Retinal pigment epithelial cell (primary cell): ENCODE results near the gene AK6.
A peak's percentile ranks its signal among the peaks of the same experiment; 100 is the strongest.

Experiments
- DNase-seq: peaks from one replicate; pipeline ENCODE4 v3.0.0-alpha.2; 2010; ENCODE audit warnings: low read depth
- H3K4me3 ChIP-seq: 2 replicates; pipeline ENCODE4 v1.5.1; 2011; ENCODE audit warnings: mild to moderate bottlenecking, low read length, control low read depth, moderate library complexity
- TF ChIP-seq, protein P1 (sequence below): conservative IDR thresholded peaks from 2 replicates; pipeline ENCODE4 v1.5.1; 2011; ENCODE audit warnings: low read depth, low read length, control low read depth, inconsistent platforms

Gene AK6

DNA sequence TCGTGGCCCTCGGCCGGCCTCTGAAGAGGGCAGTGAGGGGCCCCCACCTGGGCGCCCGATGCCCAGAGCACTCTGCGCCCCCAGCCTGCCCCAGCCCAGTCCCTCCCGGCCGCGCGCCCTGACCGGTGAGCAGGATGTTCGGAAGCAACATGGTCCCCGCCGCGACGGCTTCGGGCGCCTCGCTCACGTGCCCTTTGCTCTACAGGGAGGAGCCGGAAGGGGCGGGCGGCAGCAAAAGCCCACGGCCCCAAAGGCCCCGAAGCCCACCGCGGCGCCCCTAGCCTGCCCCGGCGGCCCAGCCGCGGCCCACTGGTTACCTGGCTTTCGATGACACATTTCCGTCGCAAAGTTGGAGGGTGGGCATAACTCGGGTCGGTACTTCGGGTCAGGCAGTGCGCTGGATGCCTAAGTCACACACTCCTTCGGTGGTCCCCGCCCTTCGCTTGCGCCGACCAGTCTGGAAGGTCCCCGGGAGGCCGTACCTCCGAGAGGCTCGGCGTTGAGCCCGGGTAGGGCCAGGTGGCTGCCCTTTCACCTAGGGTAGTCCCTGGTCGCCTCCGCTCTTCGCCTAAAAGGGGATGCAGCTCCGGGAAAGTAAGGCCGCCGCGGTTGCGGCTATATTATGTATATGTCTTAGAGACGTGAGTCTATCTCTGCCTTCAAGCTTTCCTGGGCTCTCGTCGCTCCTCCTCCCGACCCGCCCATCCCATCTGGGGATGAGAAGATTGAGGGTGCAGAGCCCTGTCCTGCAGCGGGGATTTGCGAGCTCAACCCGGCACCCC is at the start of gene AK6, which contains the start of the genes RAD17 and TAF9:
TSS of gene AK6 (minus strand) at position 181 of the 782 bp plus-strand sequence. CDS start at position 151, 30 bp downstream.
TSS of gene RAD17 (plus strand) at position 479 of the 782 bp plus-strand sequence. CDS start 2,391 bp downstream, outside the sequence.
TSS of gene TAF9 (minus strand) at position 181 of the 782 bp plus-strand sequence. CDS start 3,783 bp downstream, outside the sequence.
- TF ChIP-seq, protein P1, sequence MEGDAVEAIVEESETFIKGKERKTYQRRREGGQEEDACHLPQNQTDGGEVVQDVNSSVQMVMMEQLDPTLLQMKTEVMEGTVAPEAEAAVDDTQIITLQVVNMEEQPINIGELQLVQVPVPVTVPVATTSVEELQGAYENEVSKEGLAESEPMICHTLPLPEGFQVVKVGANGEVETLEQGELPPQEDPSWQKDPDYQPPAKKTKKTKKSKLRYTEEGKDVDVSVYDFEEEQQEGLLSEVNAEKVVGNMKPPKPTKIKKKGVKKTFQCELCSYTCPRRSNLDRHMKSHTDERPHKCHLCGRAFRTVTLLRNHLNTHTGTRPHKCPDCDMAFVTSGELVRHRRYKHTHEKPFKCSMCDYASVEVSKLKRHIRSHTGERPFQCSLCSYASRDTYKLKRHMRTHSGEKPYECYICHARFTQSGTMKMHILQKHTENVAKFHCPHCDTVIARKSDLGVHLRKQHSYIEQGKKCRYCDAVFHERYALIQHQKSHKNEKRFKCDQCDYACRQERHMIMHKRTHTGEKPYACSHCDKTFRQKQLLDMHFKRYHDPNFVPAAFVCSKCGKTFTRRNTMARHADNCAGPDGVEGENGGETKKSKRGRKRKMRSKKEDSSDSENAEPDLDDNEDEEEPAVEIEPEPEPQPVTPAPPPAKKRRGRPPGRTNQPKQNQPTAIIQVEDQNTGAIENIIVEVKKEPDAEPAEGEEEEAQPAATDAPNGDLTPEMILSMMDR = no peak
- DNase-seq = peak; percentile 61
- peak within 1 kb of the TSS; percentile 69 for H3K4me3 ChIP-seq

GRCh38 chr5:69418554-69418953 is 49.2 kb upstream of the AK6 start:
- no peak for DNase-seq
- no peak overlapping the region for H3K4me3 ChIP-seq
- TF ChIP-seq, protein P1 = no peak

DNA sequence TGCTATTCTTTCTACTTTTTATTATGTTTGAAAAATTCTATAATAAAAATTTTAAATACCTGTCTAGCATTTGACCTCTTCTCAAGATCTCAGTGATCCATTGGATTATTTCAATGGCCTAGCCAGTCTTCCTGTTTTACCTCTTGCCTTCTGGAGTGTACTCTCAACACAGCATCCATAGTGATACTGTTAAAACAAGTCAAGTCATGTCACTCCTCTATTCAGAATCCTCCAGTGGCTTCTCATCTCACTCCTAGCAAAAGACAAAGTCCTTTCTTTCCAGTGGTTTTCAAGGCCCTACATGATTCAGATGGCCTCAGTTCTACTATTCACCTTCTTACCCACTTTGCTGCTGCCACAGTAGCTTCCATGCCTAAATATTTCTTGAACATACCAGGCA is 47.4 kb upstream of the AK6 start:
- TF ChIP-seq, protein P1 = no peak
- no peak overlapping the region for H3K4me3 ChIP-seq

DNA sequence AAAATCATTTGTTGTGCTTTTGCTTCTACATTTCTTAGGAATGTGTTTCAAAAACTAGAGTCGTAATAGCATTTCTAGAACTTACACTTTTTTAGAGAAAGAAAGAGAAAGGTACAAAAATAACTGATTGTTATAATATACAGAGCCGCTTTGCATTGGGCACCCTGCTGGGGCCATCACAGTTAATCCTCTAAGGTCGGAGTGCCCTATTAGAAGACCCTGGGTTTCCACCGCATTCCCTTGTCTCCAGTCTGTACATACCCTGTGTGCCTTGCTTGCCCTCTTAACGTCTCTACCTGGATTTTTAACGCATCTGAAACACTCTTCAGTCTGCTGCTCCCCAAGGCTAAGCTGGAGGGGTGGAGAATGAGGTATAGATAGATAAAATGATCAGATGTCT is 46.9 kb upstream of the AK6 start:
- TF ChIP-seq, protein P1 = no peak
- H3K4me3 ChIP-seq = peak overlapping the region; percentile 74
- no peak for DNase-seq

More for the DNA sequence above, 47.4 kb upstream of the AK6 start:
- no peak for DNase-seq

- H3K4me3 ChIP-seq = peak overlapping the region; percentile 74
Measured at GRCh38 chr5:69415584-69415958, 46.3 kb upstream of the AK6 start.

GRCh38 chr5:69414885-69415583 is 45.7 kb upstream of the AK6 start, which contains the start of gene MARVELD2:
TSS of gene MARVELD2 (plus strand) at chr5:69415116. CDS start at chr5:69419386, 4,270 bp downstream.
- DNase-seq = no peak
- peak within 1 kb of the TSS; percentile 74 for H3K4me3 ChIP-seq
- TF ChIP-seq, protein P1 = peak; percentile 54

More at GRCh38 chr5:69415584-69415958, 46.3 kb upstream of the AK6 start:
- TF ChIP-seq, protein P1 = no peak
- DNase-seq = no peak
